ENCODE data around the gene UNC5A.

DNA sequence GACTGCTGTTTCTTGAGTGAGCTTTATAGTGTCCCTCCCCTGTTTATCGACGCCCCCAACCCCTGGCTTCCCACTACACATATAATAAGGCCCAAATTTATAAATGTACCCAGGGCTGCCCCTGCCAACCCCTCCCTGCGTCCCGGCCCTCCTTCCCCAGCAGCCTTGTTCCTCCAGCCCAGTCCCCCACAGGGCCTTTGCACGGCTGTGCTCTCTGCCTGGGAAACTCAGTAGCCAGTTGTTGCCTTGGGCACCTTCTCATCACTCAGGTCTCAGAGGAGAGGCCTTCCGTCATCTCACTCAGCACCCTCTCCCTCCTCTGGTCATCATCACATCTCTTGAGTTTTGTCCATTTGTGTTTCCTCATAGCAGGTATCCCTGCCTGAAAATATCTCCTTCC lies 15.8 kb upstream of the UNC5A start:
- TF ChIP-seq, protein P1, sequence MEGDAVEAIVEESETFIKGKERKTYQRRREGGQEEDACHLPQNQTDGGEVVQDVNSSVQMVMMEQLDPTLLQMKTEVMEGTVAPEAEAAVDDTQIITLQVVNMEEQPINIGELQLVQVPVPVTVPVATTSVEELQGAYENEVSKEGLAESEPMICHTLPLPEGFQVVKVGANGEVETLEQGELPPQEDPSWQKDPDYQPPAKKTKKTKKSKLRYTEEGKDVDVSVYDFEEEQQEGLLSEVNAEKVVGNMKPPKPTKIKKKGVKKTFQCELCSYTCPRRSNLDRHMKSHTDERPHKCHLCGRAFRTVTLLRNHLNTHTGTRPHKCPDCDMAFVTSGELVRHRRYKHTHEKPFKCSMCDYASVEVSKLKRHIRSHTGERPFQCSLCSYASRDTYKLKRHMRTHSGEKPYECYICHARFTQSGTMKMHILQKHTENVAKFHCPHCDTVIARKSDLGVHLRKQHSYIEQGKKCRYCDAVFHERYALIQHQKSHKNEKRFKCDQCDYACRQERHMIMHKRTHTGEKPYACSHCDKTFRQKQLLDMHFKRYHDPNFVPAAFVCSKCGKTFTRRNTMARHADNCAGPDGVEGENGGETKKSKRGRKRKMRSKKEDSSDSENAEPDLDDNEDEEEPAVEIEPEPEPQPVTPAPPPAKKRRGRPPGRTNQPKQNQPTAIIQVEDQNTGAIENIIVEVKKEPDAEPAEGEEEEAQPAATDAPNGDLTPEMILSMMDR (IDR thresholded peaks at IDR 0.05), result no peak
- no peak for TF ChIP-seq POLR2A (IDR thresholded peaks at IDR 0.05)
